Measurements from ENCODE around the gene PPP1R14C. TPM values are rescaled to one million over a fixed set of nuclear protein-coding genes. Genes with fewer than 3 reads are reported as not detected.
"Not testable (repeated sequence)": the region's sequence is repeated elsewhere in the genome, so short reads cannot be mapped to it uniquely, and the experiment has no call there.

Gene PPP1R14C
- total and polyA plus RNA-seq, 2 donors (not counting 1 experiment from before 2014, with no cell fraction given), result 0.17 TPM; not detected in 1

DNA sequence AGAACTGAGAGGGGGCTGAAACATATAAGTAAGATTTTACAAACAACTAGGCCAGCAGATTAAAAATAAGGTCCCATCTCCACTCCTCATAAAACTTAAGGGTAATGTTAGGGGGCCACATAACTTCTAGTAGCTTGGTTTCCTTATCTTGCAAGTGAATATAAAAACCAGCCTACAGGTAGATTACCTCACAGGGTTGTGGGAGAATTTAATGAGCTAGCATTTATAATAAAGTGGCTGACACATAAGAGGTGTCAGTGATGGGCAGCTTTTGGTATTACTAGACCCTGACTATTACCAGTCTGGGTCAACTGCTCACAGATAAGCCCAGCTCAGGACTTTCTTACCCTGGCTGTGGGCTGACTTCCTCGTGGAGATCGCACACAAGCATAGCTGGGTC, 9.2 kb upstream of the PPP1R14C start:
- Histone ChIP-seq H3K36me3 (ENCODE audit: control insufficient read depth, insufficient read depth, low read length) (no peaks in the 10 kb centered on the region), H4K20me1 (ENCODE audit: control insufficient read depth, extremely low read depth, insufficient read depth, low read length) (no peaks in the 10 kb centered on the region), H3K79me2 (ENCODE audit: control insufficient read depth, insufficient read depth, low read length) (no peaks in the 10 kb centered on the region), H3K9me3 (ENCODE audit: control insufficient read depth, insufficient read depth, low read depth, low read length) (no peaks in the 10 kb centered on the region), H3K27me3 (ENCODE audit: control insufficient read depth, insufficient read depth, low read length) (no peaks in the 10 kb centered on the region), H3K4me2 (ENCODE audit: extremely low read depth, insufficient read depth, low read length) (no peak overlapping the region), H3K4me1 (ENCODE audit: control insufficient read depth, extremely low read depth, insufficient read depth, low read length) (no peaks in the 10 kb centered on the region), H3K4me3 (replicated peaks in 1 of 4; ENCODE audit: control extremely low read depth in 1 of 4, insufficient read depth in 1 of 4, low read depth in 3 of 4, low read length in 4 of 4) (no peak overlapping the region), H3K9ac (ENCODE audit: insufficient read depth, low read length) (no peak overlapping the region), H2AFZ (ENCODE audit: low read length) (no peak overlapping the region), H3K27ac (ENCODE audit: insufficient read depth, low read length) (no peak overlapping the region)
- DNase-seq (ENCODE audit: low read depth in 2 of 2), result no peak
- TF ChIP-seq CTCF (conservative IDR thresholded peaks at IDR 0.05 in 1 of 2, IDR thresholded peaks at IDR 0.05 in 1 of 2; ENCODE audit: low read depth in 1 of 2, low read length in 2 of 2), result no peak
- no peak for TF ChIP-seq EZH2 (IDR thresholded peaks at IDR 0.05; ENCODE audit: low read length, missing control alignments)

GRCh38 chr6:150134280-150134920, 8.4 kb upstream of the PPP1R14C start:
- DNase-seq (ENCODE audit: low read depth in 2 of 2), result no peak
- no peak overlapping the region for H3K4me3 ChIP-seq (replicated peaks in 1 of 4; ENCODE audit: control extremely low read depth in 1 of 4, insufficient read depth in 1 of 4, low read depth in 3 of 4, low read length in 4 of 4)
- H2AFZ ChIP-seq (ENCODE audit: low read length), result no peak overlapping the region
- no peak overlapping the region for H3K9ac ChIP-seq (ENCODE audit: insufficient read depth, low read length)
- no peaks in the 10 kb centered on the region for H3K36me3 ChIP-seq (ENCODE audit: control insufficient read depth, insufficient read depth, low read length)
- no peaks in the 10 kb centered on the region for H3K9me3 ChIP-seq (ENCODE audit: control insufficient read depth, insufficient read depth, low read depth, low read length)
- H3K79me2 ChIP-seq (ENCODE audit: control insufficient read depth, insufficient read depth, low read length), result no peaks in the 10 kb centered on the region
- H3K27ac ChIP-seq (ENCODE audit: insufficient read depth, low read length), result no peak overlapping the region
- no peaks in the 10 kb centered on the region for H3K4me1 ChIP-seq (ENCODE audit: control insufficient read depth, extremely low read depth, insufficient read depth, low read length)
- no peak for TF ChIP-seq EZH2 (IDR thresholded peaks at IDR 0.05; ENCODE audit: low read length, missing control alignments)
- H3K27me3 ChIP-seq (ENCODE audit: control insufficient read depth, insufficient read depth, low read length), result no peaks in the 10 kb centered on the region
- no peak overlapping the region for H3K4me2 ChIP-seq (ENCODE audit: extremely low read depth, insufficient read depth, low read length)
- H4K20me1 ChIP-seq (ENCODE audit: control insufficient read depth, extremely low read depth, insufficient read depth, low read length), result no peaks in the 10 kb centered on the region

DNA sequence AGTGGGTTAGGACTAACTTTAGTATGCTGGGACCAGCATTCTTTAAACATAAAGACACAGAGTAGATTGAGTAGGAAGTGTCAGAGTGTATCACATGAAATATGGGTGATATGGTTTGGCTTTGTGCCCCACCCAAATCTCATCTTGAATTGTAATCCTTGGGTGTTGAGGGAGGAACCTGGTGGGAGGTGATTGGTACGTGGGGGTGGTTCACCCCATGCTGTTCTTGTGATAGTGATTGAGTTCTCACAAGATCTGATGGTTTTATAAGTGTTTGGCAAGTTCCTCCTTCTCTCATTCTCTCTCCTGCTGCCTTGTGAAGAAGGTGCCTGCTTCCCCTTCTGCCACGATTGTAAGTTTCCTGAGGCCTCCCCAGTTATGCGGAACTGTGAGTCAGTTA, 5.1 kb upstream of the PPP1R14C start:
- not testable (repeated sequence) for H3K36me3 ChIP-seq (ENCODE audit: control insufficient read depth, insufficient read depth, low read length); DNase-seq (ENCODE audit: low read depth in 2 of 2); H4K20me1 ChIP-seq (ENCODE audit: control insufficient read depth, extremely low read depth, insufficient read depth, low read length); H3K9me3 ChIP-seq (ENCODE audit: control insufficient read depth, insufficient read depth, low read depth, low read length); H3K4me2 ChIP-seq (ENCODE audit: extremely low read depth, insufficient read depth, low read length); H3K27ac ChIP-seq (ENCODE audit: insufficient read depth, low read length); H3K4me1 ChIP-seq (ENCODE audit: control insufficient read depth, extremely low read depth, insufficient read depth, low read length); H2AFZ ChIP-seq (ENCODE audit: low read length); H3K9ac ChIP-seq (ENCODE audit: insufficient read depth, low read length); H3K79me2 ChIP-seq (ENCODE audit: control insufficient read depth, insufficient read depth, low read length); H3K27me3 ChIP-seq (ENCODE audit: control insufficient read depth, insufficient read depth, low read length); H3K4me3 ChIP-seq (replicated peaks in 1 of 4; ENCODE audit: control extremely low read depth in 1 of 4, insufficient read depth in 1 of 4, low read depth in 3 of 4, low read length in 4 of 4)

- TF ChIP-seq EZH2 (IDR thresholded peaks at IDR 0.05; ENCODE audit: low read length, missing control alignments) (no peak), CTCF (conservative IDR thresholded peaks at IDR 0.05 in 1 of 2, IDR thresholded peaks at IDR 0.05 in 1 of 2; ENCODE audit: low read depth in 1 of 2, low read length in 2 of 2) (no peak)
- H3K9me3 ChIP-seq (ENCODE audit: control insufficient read depth, insufficient read depth, low read depth, low read length), result no peaks in the 10 kb centered on the region
- no peak overlapping the region for H3K9ac ChIP-seq (ENCODE audit: insufficient read depth, low read length)
- no peaks in the 10 kb centered on the region for H3K4me1 ChIP-seq (ENCODE audit: control insufficient read depth, extremely low read depth, insufficient read depth, low read length)
- H3K4me2 ChIP-seq (ENCODE audit: extremely low read depth, insufficient read depth, low read length), result no peak overlapping the region
- H3K27ac ChIP-seq (ENCODE audit: insufficient read depth, low read length), result no peak overlapping the region
- no peaks in the 10 kb centered on the region for H3K79me2 ChIP-seq (ENCODE audit: control insufficient read depth, insufficient read depth, low read length)
- no peak for DNase-seq (ENCODE audit: low read depth in 2 of 2)
- H3K27me3 ChIP-seq (ENCODE audit: control insufficient read depth, insufficient read depth, low read length), result peaks cover 9% of the 10 kb centered on the region
- no peak overlapping the region for H3K4me3 ChIP-seq (replicated peaks in 1 of 4; ENCODE audit: control extremely low read depth in 1 of 4, insufficient read depth in 1 of 4, low read depth in 3 of 4, low read length in 4 of 4)
- no peaks in the 10 kb centered on the region for H3K36me3 ChIP-seq (ENCODE audit: control insufficient read depth, insufficient read depth, low read length)
- no peaks in the 10 kb centered on the region for H4K20me1 ChIP-seq (ENCODE audit: control insufficient read depth, extremely low read depth, insufficient read depth, low read length)
- no peak overlapping the region for H2AFZ ChIP-seq (ENCODE audit: low read length)
Observed at GRCh38 chr6:150138638-150139037, 4.2 kb upstream of the PPP1R14C start.

All from fibroblast of lung (primary cell).